ENCODE data around the gene TPM3. TPM values are rescaled to one million over a fixed set of nuclear protein-coding genes. Genes with fewer than 3 reads are reported as not detected.
"Not testable (repeated sequence)": the region's sequence is repeated elsewhere in the genome, so short reads cannot be mapped to it uniquely, and the experiment has no call there.

Gene TPM3
- total and polyA plus RNA-seq, 10 donors = 221 to 596 (median 429) TPM

GRCh38 chr1:154154053-154154452 is 37.8 kb downstream of the TPM3 start:
- H3K27ac ChIP-seq = peak overlapping the region in 7 of 8 donors; percentile 52 to 82 (median 72)
- H3K4me1 ChIP-seq = peaks cover 19 to 63% (median 46%) of the 10 kb centered on the region in 6 donors
- H3K4me3 ChIP-seq = no peak overlapping the region
- no peaks in the 10 kb centered on the region for H3K9me3 ChIP-seq
- H3K36me3 ChIP-seq = peaks cover 0 to 50% (median 36%) of the 10 kb centered on the region in 6 donors
- intact Hi-C loops (cut with DNase I; ENCODE audit: low total_unique reads) = no loop called here
- no peaks in the 10 kb centered on the region for H3K27me3 ChIP-seq (replicated peaks in 1 of 7)
- WGBS, 5 donors = 86 to 97% (median 90%) methylated on average over 6 of the region's 6 CpGs
- TF ChIP-seq POLR2A (IDR thresholded peaks at IDR 0.05) = no peak
- no peak for TF ChIP-seq CTCF (IDR thresholded peaks at IDR 0.05 in 8 of 11, conservative IDR thresholded peaks at IDR 0.05 in 3 of 11)
- no peak for TF ChIP-seq POLR2AphosphoS5 (IDR thresholded peaks at IDR 0.05)
- no peak for DNase-seq

GRCh38 chr1:154151311-154151710 is 40.6 kb downstream of the TPM3 start:
- intact Hi-C loops (cut with DNase I; ENCODE audit: low total_unique reads) = no loop called here
- Histone ChIP-seq H3K27ac (no peak overlapping the region), H3K9me3 (no peaks in the 10 kb centered on the region), H3K4me3 (no peak overlapping the region), H3K36me3 (peaks cover 0 to 23% (median 17%) of the 10 kb centered on the region in 6 donors), H3K27me3 (replicated peaks in 1 of 7) (no peaks in the 10 kb centered on the region), H3K4me1 (peaks cover 0 to 45% (median 24%) of the 10 kb centered on the region in 6 donors)
- no peak for TF ChIP-seq POLR2AphosphoS5 (IDR thresholded peaks at IDR 0.05)
- TF ChIP-seq CTCF (IDR thresholded peaks at IDR 0.05 in 8 of 11, conservative IDR thresholded peaks at IDR 0.05 in 3 of 11) = no peak
- TF ChIP-seq POLR2A (IDR thresholded peaks at IDR 0.05) = no peak
- no peak for DNase-seq

GRCh38 chr1:154148807-154149206 is 43.1 kb downstream of the TPM3 start:
- WGBS, 5 donors = 14 to 47% (median 22%) methylated on average over 3 of the region's 3 CpGs
- Histone ChIP-seq H3K4me3 (no peak overlapping the region), H3K9me3 (no peaks in the 10 kb centered on the region), H3K27ac (peak overlapping the region in 4 of 8 donors; percentile 28 to 53 (median 32)), H3K4me1 (peaks cover 0 to 20% (median 6%) of the 10 kb centered on the region in 6 donors), H3K27me3 (replicated peaks in 1 of 7) (no peaks in the 10 kb centered on the region), H3K36me3 (no peaks in the 10 kb centered on the region)
- TF ChIP-seq POLR2AphosphoS5 (IDR thresholded peaks at IDR 0.05) (no peak), POLR2A (IDR thresholded peaks at IDR 0.05) (no peak)
- no peak for DNase-seq
- intact Hi-C loops (cut with DNase I; ENCODE audit: low total_unique reads) = loop anchor here (10.0 kb wide), 1 partner anchor 134 kb away; no protein-coding TSS in a partner anchor

GRCh38 chr1:154147505-154147904 is 44.4 kb downstream of the TPM3 start:
- peaks cover 0 to 14% (median 6%) of the 10 kb centered on the region in 6 donors for H3K4me1 ChIP-seq
- intact Hi-C loops (cut with DNase I; ENCODE audit: low total_unique reads) = loop anchor here (10.0 kb wide), 1 partner anchor 133 kb away; no protein-coding TSS in a partner anchor
- 86 to 95% (median 91%) methylated on average over 5 of the region's 5 CpGs for WGBS, 5 donors
- not testable (repeated sequence) for H3K27me3 ChIP-seq (replicated peaks in 1 of 7); H3K27ac ChIP-seq; DNase-seq; H3K4me3 ChIP-seq; H3K9me3 ChIP-seq; H3K36me3 ChIP-seq

GRCh38 chr1:154145986-154146385 is 45.9 kb downstream of the TPM3 start:
- intact Hi-C loops (cut with DNase I; ENCODE audit: low total_unique reads) = loop anchor here (10.0 kb wide), 1 partner anchor 131 kb away; no protein-coding TSS in a partner anchor
- no peak for DNase-seq
- no peaks in the 10 kb centered on the region for H3K36me3 ChIP-seq
- H3K9me3 ChIP-seq = no peaks in the 10 kb centered on the region
- 52 to 100% (median 98%) methylated on average over 2 of the region's 2 CpGs for WGBS, 5 donors
- no peaks in the 10 kb centered on the region for H3K27me3 ChIP-seq (replicated peaks in 1 of 7)
- H3K27ac ChIP-seq = no peak overlapping the region
- TF ChIP-seq POLR2A (IDR thresholded peaks at IDR 0.05) = no peak
- no peak for TF ChIP-seq POLR2AphosphoS5 (IDR thresholded peaks at IDR 0.05)
- TF ChIP-seq CTCF (IDR thresholded peaks at IDR 0.05 in 8 of 11, conservative IDR thresholded peaks at IDR 0.05 in 3 of 11) = peak in 5 of 11 experiments; percentile 15 to 32 (median 26)
- no peak overlapping the region for H3K4me3 ChIP-seq
- peaks cover 0 to 14% (median 6%) of the 10 kb centered on the region in 6 donors for H3K4me1 ChIP-seq
